Mammary epithelial cell (primary cell): Measurements from ENCODE around the gene CCDC117.

Experiments used
- CTCF ChIP-seq, 2 donors: IDR thresholded peaks in 1 of 2; conservative IDR thresholded peaks in 1 of 2; 2 replicates each; pipeline ENCODE4 v1.5.1; 2011 to 2012; ENCODE audit warnings: inconsistent platforms in 2 of 2, low read length in 2 of 2, mild to moderate bottlenecking in 2 of 2, control low read depth in 1 of 2, low read depth in 1 of 2; ENCODE audit not compliant: insufficient read depth in 1 of 2; ENCODE audit errors: extremely low read depth in 1 of 2
- EZH2 ChIP-seq: IDR thresholded peaks from 2 replicates; pipeline ENCODE4 v1.6.1; 2012; ENCODE audit warnings: low read length, inconsistent platforms, borderline replicate concordance

GRCh38 chr22:28830441-28830840, 57.9 kb downstream of the CCDC117 start:
- TF ChIP-seq EZH2, result no peak
- TF ChIP-seq CTCF (conservative IDR thresholded peaks at IDR 0.05 in 1 of 2, IDR thresholded peaks at IDR 0.05 in 1 of 2; ENCODE audit: extremely low read depth in 1 of 2, insufficient read depth in 1 of 2, low read depth in 1 of 2, low read length in 2 of 2), result no peak
